GM10266 (cell line): ENCODE measurements around the gene ATG2B.

Experiments used
- DNase-seq: peaks from one replicate; pipeline ENCODE4 v3.0.0; 2012; ENCODE audit errors: extremely low spot score
- CTCF ChIP-seq: IDR thresholded peaks from 2 replicates; pipeline ENCODE4 v1.5.1; 2012; ENCODE audit warnings: mild to moderate bottlenecking, low read depth; ENCODE audit not compliant: control insufficient read depth, insufficient read depth; ENCODE audit errors: missing control alignments

ATG2B gene

GRCh38 chr14:96294246-96294645, 68.9 kb downstream of the ATG2B start:
- TF ChIP-seq CTCF: no peak
- DNase-seq: no peak

- DNase-seq: no peak
- TF ChIP-seq CTCF: no peak
These were observed 75.3 kb downstream of the ATG2B start for GRCh38 chr14:96287856-96288255.

GRCh38 chr14:96286251-96286650, 76.9 kb downstream of the ATG2B start:
- TF ChIP-seq CTCF: no peak
- DNase-seq: no peak

GRCh38 chr14:96285667-96286066, 77.5 kb downstream of the ATG2B start:
- DNase-seq: no peak
- no peak for TF ChIP-seq CTCF

GRCh38 chr14:96284430-96284829, 78.7 kb downstream of the ATG2B start:
- TF ChIP-seq CTCF: no peak
- DNase-seq: no peak

GRCh38 chr14:96284008-96284407, 79.1 kb downstream of the ATG2B start:
- DNase-seq: no peak
- no peak for TF ChIP-seq CTCF

DNA sequence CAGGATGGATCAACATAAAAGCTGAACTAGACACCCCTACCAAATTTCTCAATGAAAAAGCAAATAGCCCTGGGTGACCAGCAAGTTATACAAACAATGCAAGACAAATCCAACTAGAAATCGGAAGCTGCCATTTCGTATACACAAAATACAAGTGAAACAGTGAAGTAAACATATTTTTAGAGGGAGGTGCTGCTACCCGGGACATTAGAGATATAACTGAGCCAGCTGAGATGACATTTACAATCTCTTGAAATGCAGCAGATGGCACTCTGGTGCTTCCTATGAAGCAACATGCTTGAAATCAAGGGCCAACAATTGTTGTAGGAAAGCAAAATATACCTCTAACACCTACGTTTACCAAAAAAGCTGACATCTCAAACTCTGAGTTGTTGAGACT, 81.7 kb downstream of the ATG2B start:
- no peak for DNase-seq
- no peak for TF ChIP-seq CTCF
